NCI-H1092 (cell line): ENCODE measurements around the gene C1orf74.
A peak's percentile ranks its signal among the peaks of the same experiment; 100 is the strongest.

ENCODE experiments used
- DNase-seq: peaks from one replicate; lab custom pipeline; 2025; lab: John Stamatoyannopoulos, UW

Gene C1orf74

DNA sequence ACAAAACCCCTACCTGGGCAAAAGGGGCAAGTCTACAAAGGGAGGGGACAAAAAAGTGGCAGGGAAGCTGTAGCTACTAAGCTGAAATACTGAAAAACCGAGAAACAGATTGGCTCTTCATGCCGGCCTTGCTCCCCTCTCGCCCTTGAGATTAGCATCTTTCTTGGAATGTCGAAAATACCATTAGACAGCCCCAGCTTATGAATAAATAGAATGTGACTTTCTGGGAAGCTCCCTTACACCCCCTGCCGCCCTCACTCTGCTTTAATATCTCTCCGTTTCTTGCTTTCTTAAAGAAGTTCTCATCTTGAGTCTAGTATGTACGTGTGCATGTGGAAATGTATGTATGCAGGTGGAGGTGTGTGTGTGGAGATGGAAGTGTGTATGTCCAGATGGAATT lies 14.4 kb downstream of the C1orf74 start:
- no peak for DNase-seq

DNA sequence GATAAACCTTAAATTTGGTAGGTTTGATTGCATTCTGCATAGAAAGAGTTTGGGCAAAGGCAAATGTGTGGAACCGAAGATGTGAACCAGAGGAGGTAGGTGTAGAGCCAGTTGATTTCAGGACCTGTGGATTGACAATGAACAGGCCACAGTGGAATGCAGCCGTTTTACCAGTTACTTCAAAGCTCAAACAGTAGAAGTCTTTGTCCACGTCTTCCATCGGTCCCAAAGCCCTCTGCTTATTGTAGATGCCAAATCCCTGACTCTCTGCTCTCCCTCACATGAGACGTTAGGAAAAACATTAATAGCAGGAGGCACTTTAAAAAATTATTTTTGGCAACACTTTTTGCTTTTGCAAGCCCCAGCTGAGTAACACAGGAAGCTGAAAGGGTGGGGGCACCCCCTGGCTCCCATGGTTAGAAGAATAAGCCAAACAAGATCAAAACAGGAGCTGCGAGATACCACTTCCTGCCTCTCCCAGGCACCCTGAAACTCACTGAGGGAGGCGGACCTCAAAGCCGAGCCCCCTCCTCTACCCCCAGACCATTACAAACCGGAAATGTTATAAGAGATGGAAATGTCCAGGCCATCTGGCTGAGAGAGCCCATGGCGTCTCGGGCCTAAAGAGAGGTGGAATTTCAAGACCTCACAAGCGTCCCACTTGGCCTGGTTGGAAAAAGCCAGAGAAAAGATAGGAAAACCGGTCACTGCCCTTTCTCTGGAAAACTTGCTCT lies 15.0 kb downstream of the C1orf74 start:
- no peak for DNase-seq

DNA sequence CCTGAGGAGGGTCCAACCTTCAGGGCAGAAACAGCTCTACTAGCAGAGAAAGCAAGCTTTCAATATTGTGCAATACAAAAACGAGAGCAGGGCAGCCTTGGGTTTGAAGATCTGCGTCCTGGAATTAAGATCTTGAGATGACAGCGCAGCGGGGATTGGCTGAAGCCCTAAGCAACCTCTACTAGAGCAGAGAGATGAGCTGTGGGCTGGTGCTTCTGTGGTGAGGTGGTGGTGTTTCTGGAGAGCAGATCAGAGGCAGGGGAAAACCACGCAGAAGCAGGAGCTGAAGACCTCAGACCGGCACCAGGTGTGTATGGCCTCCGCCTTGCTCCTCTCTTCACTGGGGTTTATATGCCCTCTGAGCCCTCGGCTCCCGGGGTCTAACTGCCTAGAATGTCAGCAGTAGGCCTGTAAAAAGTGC lies 16.0 kb downstream of the C1orf74 start:
- no peak for DNase-seq

DNA sequence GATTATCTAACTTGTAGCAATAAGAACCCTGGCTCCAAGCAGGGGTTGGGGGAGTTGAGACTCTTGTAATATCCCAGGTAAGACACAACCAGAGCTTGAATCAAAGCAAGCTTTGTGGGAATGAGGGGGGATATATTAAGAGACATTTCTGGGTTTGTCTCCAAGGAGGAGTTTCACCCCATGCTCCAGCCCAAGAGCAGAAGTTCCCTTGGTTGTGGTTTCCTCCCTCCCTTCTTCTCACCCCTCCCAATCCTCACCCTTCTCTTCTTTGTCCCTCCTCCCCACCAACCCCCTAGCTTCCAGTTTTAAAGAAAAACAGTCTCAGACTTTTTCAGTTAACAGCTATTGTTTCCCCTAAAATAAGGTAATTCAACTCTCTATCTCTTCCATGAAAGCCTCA lies 16.7 kb downstream of the C1orf74 start:
- no peak for DNase-seq

DNA sequence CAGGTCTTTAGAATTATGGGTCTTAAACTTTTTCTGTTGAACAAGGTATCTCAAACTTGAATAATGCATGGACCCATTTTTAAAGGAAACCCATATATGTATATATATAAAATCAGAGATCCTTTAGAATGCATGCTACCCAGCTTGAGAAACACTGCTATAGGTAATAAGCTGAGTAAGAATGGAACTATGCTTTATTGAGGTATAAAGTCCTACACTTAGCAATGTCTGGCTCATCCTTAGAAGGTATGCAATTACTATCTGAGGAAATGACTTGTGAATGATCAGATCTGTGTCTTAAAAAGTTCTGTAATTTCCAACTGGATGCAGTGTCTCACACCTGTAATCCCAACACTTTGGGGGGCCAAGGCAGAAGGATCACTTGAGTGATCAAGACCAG lies 17.3 kb downstream of the C1orf74 start:
- DNase-seq = no peak

DNA sequence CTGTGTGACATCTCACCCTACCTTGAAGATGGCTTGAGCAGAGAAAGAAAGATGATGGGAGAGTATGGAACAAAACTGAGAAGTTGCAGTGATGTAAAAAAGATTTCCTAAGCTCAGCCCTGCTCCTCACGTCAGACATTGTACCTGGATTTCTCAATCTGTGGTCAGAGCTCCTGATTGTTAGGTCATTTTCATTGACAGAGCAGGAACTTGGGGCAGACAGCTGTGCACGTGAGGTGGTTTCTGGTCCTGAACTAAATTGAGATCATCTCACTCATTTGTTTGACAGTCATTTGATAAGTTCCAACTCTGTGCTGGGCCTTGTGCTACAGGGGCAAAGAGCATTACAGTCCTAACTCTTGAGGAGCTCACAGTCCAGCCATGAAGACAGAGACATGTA lies 18.3 kb downstream of the C1orf74 start:
- DNase-seq = no peak

DNA sequence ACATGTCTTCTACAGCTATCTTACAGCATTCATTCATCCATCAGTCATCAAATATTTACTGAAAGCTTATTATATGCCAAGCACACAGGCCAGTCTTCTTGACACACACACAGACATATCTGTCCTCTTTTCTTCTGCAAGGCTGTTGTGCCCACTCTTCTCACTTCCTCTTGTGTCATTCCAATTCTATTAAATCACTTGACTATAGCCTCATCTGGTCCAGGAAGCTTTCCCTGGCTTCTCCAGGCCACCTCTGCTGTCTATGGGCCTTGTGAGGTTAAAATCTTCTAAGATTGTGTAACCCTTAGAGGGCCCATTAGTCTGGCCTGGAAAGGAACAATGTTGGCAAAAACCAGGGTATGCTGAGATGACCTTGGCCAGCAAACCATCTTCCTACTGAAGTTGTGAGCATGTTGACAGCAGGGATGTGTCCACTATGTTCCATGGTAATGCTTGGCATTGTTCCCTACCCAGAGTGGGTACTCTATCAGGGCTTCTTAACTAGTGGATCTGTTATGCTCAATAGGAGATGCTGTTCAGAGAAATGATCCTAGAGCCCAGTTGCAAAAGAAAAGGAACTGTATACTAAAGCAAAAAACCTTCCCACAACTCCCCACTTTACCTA lies 23.2 kb downstream of the C1orf74 start:
- DNase-seq = no peak

DNA sequence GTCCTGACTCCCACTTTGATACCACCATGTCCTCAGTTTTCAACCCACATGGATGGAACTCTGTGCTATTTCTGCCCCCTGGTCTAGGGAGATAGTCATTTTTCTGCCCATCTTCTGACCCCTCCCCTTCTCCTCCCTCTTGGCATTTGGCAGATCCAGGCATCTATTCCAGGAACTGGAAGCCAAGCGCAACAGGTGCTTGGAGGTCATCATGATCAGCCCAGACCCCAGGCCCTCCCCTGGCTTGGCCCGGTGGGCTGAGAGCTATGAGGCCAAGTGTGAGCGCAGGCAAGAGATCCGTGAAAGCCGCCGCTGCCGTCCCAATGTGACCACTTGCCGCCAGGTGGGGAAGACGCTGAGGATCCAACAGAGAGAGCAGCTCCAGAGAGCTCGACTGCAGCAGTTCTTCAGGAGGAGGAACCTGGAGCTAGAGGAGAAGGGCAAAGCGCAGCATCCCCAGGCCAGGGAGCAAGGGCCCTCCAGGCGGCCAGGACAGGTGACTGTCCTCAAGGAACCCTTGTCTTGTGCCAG lies 24.5 kb downstream of the C1orf74 start:
- DNase-seq = no peak

DNA sequence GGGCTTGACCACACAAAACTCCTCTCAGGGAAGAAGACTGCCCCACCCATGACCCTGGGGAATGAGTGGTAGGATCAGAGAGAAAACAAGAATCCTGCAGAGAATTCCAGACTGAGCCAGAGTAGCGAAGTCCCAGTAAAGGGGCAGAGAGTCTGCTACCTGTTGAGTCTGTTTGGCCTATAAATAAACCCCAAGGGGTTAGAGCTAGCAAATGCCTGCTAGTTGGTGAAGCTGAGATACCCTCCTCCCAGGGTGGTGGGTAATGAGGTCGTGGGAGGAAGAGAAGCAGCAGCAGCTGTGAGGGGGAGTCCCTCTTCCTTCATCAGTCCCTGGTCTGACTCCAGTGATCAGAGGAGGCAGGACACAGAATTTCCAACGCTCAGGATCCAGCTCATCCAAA lies 26.0 kb downstream of the C1orf74 start:
- no peak for DNase-seq

DNA sequence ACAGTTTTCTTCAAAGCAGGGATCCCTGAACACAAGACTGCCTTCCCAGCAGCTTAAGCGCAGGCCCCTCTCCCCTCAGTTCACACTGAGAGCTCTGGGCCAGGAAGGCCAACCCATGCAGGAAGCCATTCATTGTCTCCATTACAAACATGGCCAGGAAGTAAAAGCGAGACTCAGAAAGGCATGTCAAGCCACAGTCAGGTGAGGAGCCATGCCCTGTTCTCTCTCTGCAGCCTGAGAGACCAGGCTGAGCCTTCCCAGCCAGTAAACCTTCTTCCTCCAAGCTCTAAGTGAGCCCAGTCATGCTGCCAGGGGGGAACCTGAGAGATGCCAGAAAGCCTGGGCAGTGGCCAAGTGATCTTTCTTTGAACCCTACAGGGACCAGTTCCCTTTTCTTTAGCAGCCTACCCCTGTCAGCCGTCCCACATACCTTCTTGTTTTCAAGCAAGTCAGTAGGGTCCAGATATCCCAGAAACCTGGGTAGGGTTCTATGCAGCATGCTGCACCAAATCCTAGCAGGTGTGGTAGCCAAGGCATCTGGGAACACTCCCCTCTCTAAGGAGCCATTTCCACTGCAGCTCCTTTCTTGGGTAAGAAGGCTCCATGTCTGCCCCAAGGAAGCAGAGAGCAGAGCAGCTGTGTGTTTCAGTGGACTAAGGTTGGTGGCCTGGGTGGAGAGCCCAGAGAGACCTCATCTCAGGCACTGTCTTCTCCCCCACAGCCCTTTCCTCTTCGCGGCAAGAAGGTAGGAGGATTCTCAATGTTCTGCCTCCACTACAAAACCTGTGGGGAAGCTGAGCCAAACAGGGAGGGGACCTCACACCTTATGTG lies 27.5 kb downstream of the C1orf74 start:
- DNase-seq = no peak

DNA sequence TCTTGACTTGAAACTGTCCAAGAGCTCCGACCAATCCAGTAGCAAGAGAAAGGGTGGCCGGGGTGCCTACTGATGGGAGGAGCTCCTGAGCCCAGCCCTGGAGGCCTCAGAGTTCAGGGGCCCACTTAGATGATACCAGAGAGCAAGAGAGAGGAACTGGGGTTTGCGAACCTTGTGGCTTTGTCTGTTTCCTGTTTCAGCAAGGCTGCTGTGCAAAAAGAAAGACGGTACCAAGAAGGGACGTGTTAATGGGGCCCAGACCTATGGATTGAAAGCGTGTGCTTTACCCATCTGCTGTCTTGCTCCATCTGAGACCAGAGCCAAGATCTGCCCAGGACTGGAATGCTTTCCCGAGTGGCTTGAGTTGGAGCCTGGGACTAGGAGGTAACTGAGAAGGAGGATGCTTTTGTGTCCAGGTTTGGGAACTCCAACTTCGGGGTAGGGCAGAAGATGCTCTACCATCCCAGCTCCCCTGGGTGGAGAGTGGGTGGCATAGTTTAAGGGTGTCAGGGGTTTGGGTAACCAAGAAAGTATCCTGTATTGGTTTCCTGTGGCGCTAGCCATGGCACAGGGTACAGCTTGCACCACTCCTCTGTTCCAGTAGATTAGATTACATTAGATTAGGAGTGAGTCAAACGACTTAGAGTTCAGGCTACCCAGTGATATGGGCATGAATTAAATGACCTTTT lies 28.3 kb downstream of the C1orf74 start, which contains the start of gene TRAF3IP3:
TSS of gene TRAF3IP3 (plus strand) at position 128 of the 689 bp plus-strand sequence. CDS start 3,987 bp downstream, outside the sequence.
- DNase-seq = no peak

DNA sequence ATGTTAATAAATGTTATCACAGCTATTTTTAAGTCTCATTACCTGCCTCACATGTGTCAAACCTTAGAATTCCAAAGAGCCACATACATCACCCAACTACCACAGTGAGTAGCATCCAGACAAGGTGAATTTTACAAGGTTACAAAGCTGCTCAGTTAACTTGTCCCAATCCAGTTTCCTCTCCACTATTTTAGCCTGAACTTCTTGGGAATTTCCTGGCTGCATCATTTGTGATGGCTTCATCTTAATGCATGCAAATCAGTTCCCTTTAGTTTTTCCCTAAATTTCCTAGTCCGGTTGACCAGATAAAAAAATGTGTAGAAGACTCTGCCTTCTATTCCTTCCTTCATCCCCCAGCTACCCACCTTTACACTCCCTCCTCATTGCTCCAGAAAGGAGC lies 29.1 kb downstream of the C1orf74 start:
- DNase-seq = no peak

DNA sequence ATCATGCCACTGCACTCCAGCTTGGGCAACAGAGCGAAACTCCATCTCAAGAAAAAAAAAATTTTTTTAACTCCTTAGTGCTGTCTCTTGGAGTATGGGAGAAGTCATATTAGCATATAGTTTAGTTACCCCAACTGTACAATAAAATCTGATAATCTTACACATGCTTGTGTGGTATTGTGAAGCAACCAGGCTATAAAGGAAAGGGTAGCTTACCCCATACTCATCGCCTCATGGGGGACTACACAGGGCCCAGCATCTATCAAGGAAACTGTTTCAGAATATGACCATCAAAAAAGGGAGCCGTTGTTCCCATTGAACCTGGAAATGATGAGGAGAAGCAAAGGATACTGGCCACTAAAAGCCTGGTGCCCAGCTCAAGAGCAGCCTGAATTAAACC lies 31.5 kb downstream of the C1orf74 start:
- DNase-seq = no peak

DNA sequence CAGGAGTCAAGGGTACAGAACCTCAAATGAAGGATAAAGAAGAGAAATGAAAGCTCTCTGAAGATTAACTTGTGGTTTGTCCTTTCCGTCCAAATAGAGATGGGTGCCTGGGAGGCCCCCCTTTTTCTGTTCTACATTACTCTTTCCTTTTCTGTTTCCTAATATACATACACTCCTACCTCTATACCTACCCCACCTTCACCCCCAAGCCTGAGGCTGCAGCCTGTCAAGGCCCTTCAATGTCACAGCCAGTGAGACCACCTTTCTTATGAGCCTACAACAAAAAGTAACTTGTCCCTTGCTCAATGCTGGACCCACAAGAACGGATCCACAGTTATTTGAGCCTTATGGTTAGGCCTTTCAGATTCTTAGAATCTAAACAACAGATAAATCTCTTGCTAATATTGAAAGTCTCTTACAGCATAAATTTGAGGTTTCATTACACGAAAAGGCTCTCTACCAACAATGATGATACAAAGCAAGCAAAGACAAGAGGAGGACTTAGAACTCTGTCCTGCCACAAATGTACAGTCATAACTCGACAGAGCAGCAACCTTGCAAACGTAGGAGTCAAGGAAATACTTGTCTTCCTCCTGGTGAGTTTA lies 32.6 kb downstream of the C1orf74 start:
- DNase-seq = no peak

DNA sequence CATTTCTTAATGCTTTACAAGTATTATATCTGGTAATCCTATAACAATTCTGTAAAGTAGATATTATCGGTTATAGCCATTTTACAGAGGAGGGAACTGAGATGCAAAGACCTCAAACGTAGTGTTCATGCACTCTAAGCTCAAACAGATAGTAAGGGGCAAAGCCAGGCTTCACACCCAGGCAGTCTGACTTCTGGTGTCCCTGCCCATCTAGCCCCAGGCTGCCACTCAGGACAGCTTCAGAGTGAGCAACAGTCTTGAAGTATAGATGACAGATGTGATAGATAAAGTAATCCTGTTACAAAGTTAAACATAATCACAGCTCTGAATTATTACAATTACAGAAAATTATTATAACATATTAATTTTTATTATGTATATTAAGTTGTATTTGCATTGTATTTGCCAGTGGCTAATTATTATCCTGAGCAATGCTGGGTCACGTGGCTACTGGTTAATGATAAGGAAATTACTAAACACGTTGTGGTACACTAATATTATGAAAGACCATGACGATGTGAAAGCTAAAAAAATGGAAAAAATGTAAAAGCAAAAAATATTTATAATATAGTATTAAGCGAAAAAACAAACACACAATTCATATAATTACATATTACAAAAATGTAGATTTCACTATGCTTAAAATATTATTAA lies 34.6 kb downstream of the C1orf74 start:
- DNase-seq = no peak

DNA sequence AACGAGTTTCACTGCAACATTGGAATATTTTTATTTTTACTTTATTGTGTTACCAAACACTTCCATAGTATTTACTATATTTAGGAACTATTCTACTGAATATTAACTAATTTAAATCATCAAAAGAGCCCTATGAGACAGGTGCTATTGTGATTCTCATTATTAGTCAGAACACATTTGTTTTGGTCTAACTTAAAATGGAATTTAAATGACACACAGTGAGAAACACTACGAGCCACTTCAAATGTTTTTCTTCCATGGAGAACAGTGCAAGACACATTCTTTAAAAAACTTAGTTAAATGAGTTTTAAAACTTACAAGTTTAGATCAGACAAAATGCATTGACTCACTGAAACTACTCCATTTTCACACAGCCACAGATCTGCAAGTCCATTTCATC lies 35.2 kb downstream of the C1orf74 start:
- DNase-seq = no peak

DNA sequence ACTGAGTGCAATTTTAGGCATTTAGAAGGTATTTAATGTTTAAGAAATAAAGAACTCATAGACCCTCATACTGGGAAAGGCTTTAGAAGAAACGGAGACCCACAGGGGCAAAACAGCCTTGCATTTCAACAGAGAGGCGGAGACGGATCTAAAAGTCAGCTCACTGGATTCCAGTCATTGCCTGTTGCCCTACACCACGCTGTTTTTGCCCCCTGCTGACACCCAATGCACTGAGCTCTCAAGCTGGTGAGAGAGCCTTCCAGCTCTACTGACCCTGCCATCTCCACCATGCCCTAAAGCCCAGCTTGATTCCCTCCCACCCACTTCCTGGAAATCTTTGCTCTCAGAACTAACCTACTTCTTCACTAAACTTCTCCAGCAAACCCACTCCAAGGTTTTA lies 35.7 kb downstream of the C1orf74 start:
- no peak for DNase-seq

DNA sequence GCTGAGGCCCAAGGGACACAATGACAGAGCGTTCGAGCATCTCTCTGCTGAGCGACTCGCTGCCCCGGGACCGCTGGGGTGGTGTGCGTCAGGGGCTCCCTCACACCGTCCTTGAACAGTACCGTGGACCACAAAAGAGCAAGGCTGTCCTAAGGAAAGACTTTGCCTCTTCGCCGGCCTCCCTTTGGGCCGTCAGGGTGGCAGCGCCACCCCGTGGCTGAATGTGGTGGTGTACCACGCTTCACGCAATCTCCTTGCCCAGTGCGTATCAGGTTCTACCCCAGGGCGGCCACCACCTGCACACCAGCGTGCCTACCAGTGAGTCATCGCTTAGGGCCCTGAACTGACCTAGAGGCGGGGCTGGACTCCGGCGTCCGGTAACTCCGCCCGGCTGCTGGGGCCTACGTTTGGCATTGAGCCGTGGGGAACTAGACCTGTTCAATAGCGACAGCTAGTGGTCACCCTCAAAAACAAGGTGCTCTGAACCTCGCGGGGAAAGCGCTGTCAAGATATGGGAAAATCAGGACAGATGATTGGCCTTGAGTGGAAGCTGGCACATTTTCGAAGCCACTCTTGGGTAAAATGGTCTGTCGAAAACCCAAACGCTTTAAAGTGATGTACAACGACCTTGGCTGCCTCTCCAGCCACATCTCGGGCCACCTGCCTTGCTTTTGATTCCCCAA lies 36.6 kb downstream of the C1orf74 start:
- no peak for DNase-seq

DNA sequence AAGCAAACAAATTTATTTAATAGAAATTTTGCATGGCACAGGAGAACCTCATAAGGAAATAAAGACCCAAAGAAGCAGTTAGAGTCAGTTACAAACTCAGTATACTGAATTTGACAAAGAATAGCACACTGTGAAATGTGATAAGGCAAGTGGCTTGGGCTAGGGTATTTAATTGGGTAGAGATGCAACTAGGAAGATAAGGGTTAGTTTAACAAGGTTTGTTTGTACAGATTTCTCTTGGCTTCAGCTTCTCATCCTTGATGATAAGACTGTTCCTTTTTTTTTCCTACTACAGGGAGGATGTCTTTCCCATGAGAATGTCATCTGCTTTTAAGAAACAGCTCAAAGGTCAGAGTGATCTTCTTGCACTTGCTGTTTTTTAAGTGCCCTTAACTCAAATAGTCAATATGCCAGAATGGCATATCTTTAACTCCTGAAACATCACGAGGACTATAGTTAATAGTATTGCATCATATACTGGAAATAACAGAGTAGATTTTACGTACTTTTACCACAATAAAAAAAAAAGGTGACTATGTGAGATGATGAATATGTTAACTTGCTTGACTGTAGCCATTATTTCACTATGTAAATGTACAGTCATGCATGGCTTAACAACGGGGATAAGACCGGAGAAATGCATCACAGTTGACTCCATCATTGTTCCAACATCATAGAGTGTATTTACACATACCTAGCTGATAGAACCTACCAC lies 37.8 kb downstream of the C1orf74 start:
- DNase-seq = no peak

DNA sequence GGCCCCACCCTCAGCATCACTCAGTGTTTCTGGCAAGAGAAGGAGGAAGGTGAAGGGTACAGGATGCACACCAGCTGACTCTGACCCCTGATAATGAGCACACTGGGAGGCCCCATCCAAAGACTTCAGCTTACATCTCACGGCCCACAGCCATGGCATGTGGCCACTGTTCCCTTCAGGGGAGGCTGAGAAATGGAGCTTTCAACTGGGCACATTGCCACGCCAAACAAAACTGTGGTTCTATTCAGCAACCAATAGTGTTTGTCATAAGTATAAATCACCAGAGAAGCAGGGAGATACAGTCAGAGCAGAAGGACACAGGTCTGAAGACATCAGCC lies 41.2 kb downstream of the C1orf74 start:
- peak; percentile 43 for DNase-seq
